ENCODE results near the gene ATL3.
"Not testable (repeated sequence)": the region's sequence is repeated elsewhere in the genome, so short reads cannot be mapped to it uniquely, and the experiment has no call there.

- not testable (repeated sequence) for TF ChIP-seq CTCF, POLR2A (IDR thresholded peaks at IDR 0.05)
These were observed 92.3 kb downstream of the ATL3 start for GRCh38 chr11:63578882-63579281.

Data from adrenal gland (tissue), 5 donors.